NCI-H187 (cell line): Measurements from ENCODE around the gene INSRR.
A peak's percentile ranks its signal among the peaks of the same experiment; 100 is the strongest.

Experiments used
- DNase-seq, 2 experiments: peaks; one replicate each; lab custom pipeline; 2025; lab: John Stamatoyannopoulos, UW

Gene INSRR

GRCh38 chr1:156805766-156806511 is 53.0 kb downstream of the INSRR start:
- DNase-seq, result no peak

- peak; percentile 84 to 85 for DNase-seq
Observed at GRCh38 chr1:156804572-156805243, 54.2 kb downstream of the INSRR start.

GRCh38 chr1:156804026-156804425 is 54.9 kb downstream of the INSRR start:
- DNase-seq, result peak in 1 of 2 experiments; percentile 67

DNA sequence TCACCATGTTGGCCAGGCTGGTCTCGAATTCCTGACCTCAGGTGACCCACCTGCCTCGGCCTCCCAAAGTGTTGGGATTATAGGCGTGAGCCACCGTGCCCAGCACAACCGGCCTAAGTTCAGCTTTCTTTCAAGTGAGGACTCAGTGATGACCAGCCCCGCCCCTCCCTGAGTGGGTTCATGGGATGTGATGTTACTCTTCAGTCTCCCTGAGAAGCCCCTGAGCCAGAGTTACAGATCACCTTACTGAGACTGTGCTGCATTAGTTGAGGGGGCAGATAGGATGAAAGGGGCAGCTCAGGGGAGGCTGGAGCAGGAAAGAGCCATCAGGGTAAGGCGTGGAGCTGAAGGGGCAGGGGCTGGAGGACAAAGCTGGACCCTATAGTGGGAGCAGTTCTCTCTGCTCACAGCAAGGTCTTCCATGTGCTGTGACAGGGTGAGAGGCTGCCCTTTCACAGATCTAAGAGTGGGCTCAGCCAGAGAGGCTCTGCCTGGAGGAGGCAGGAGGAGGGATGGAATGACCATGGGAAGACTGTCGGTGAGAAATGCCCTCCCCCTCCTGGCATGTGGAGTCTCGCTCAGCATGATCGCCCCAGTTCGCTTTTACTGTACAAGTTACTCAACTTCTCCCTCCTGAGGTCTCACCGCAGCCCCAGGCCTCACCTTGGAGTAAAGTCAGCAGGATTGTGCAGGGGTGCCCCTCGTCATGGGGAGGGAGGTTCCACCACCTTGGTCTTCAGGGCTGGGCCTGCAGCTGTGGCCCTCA is 55.6 kb downstream of the INSRR start:
- DNase-seq, result no peak

- no peak for DNase-seq
Observed at GRCh38 chr1:156802421-156802935, 56.4 kb downstream of the INSRR start.

DNA sequence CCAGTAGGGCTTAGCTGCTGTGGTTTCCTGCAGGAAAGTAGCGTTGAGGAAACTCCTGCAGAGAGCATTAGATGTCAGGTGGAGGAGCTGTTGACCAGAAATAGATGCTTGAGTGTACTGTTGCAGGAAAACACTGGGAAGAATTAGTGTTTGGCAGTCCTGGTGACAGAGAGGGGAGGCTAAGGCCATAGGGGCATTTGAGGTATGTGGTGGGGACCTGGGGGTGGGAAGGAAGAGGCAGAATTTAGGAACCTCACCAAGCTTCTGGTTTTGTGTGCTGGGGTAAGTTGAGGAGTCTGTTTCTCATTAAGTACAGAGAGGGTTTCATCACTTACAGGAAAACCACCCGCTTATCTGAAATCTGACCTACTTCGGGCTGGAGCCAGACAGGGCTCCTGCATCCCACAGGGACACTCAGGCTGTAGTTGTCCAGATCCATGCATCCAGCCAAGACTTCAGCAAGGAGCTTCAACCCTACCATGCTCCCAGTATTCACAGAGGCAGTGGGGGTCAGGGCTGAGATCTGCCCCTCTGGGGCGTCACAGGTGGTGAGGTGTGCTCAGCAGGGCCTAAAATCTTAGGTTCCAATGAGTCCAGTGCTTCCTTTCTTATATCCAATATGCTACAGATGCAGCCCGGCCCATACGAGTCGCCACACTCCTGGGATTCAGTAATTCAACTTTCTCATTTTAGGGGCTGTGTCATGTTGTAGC is 57.4 kb downstream of the INSRR start:
- DNase-seq, result peak in 1 of 2 experiments; percentile 13

GRCh38 chr1:156797212-156797871 is 61.6 kb downstream of the INSRR start:
- peak; percentile 35 to 51 for DNase-seq

DNA sequence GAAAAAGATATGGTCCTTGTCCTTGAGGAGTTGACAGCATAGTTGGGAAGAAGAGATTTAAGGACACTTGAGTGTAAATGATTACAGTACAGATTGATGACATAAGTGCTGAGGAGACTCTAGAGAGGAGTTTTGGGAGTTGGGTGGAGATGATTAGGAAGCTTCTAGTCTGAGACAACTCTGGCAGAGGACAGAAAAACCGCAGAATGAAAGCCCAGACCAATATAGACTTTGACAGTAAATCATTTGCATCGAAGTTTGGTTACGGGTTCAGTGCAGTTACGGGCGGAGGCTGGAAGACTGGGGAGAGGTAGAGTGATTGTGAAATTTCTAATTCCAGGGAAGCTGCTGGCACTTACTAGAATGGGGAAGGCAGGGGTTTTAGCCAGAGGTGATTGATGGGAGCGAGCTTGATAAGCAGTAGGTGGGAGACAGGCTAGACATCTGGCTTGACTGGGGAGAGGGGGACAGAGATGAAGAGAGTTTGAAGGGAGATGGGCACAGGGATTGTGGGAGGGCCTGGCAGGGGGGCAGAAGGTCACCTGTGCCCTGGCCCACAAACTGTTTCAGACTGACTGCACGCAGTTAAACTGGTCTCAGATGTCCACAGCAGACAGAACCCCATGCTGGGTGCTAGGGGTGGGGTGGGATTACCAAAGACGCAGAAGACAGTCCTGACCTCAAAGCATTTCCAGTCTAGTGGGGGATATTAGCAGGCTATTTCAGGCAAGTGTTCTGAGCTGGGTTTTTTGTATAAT is 62.4 kb downstream of the INSRR start:
- DNase-seq, result no peak

DNA sequence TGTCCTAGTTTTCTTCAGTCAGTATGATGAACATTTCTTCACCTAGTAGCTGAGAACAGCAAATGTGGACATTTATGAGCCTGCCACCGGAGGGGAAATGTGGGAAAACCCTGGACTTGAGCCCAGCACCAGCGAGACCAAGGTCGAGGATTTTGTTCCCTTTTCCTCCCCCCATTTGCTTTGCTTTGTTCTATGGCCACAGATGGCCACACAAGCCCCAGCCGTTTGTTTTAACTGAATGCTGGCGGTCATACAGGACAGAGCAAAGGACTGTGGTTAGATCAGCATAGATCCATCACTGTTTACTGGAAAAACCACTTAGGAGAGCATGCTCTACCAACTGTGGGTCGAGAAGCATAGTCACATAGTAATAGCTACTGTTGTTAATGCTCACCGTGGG is 63.1 kb downstream of the INSRR start:
- no peak for DNase-seq

- DNase-seq, result no peak
Observed at GRCh38 chr1:156795374-156795733, 63.6 kb downstream of the INSRR start.

GRCh38 chr1:156794506-156795373 is 64.2 kb downstream of the INSRR start:
- DNase-seq, result no peak
